Measurements from ENCODE around the gene BCL6. TPM values are rescaled to one million over a fixed set of nuclear protein-coding genes. Genes with fewer than 3 reads are reported as not detected.

Gene BCL6
- total and polyA plus RNA-seq, 9 of the 15 experiments (the other 6 are each of a cell fraction or from before 2014, with no cell fraction given) = 0.08 to 3.5 (median 1.6) TPM

GRCh38 chr3:187746442-187747281 is 1.4 kb upstream of the BCL6 start (continued):
- TF ChIP-seq CBX2 (IDR thresholded peaks at IDR 0.05; ENCODE audit: insufficient read depth, low read length, poor library complexity, severe bottlenecking) = no peak

DNA sequence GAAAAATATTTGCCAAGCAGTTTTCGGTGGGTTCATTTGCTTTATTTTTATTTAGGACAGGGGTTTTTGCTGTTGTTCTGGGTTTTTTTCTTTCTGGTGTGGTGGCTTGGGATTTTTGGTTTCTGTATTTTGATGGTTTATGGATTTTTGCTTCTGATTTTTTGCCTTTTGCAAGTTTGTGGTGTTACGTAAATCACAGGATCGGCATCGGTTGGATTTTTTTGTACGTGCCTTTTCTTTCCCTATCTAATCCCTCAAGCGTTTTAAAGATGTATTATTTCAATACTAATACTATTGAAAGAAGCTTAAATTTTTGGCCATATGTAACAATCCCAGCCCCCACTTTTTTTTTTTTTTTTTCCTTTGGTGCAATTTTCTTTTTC is 782 bp upstream of the BCL6 start:
- DNase-seq (ENCODE audit: extremely low read depth in 1 of 4, low spot score in 3 of 4) (peak in 1 of 4 experiments; percentile 13), FAIRE-seq (no peak), ATAC-seq (no peak)
- Histone ChIP-seq H4K20me1 (replicated peaks; ENCODE audit: control insufficient read depth, insufficient read depth, low read length) (peaks cover 3% of the 10 kb centered on the region; the same call in 1 of the 2 replicates), H3K27ac (ENCODE audit: extremely low read depth, low read depth, low read length) (peak overlapping the region; percentile 95), H3K9me1 (ENCODE audit: control insufficient read depth, insufficient read depth, low read length) (no peaks in the 10 kb centered on the region), H3K9ac (ENCODE audit: insufficient read depth in 1 of 2, low read depth in 2 of 2, low read length in 2 of 2) (peak overlapping the region; percentile 54 to 98; a peak in 3 of 4 replicates), H3K4me1 (replicated peaks in 1 of 2; ENCODE audit: control insufficient read depth in 2 of 2, insufficient read depth in 2 of 2, low read length in 2 of 2) (peaks cover 11 to 20% of the 10 kb centered on the region in 2 experiments), H3K27me3 (ENCODE audit: control insufficient read depth in 2 of 2, insufficient read depth in 2 of 2, low read length in 2 of 2) (no peaks in the 10 kb centered on the region), H3K79me2 (ENCODE audit: control insufficient read depth, insufficient read depth, low read length) (peaks cover 51% of the 10 kb centered on the region), H3K36me3 (ENCODE audit: control insufficient read depth, insufficient read depth, low read length) (no peaks in the 10 kb centered on the region), H3K9me3 (replicated peaks; ENCODE audit: control insufficient read depth, insufficient read depth, low read depth, low read length) (no peaks in the 10 kb centered on the region), H3K4me3 (peak overlapping the region; percentile 87), H3K4me2 (ENCODE audit: insufficient read depth, low read length) (peak overlapping the region; percentile 56; the same call in 1 of the 2 replicates), H2AFZ (ENCODE audit: low read depth, low read length) (no peak overlapping the region)
- 2% methylated on average over 6 of the region's 6 CpGs for WGBS (ENCODE audit: insufficient coverage, low coverage, missing lambda C conversion rate)
- in situ Hi-C loops (cut with MboI) (loop anchor here (25.0 kb wide), 1 partner anchor 1391 kb away; no protein-coding TSS in a partner anchor), intact Hi-C loops (cut with micrococcal nuclease) (loop anchor here (5.0 to 10.0 kb wide), 5 partner anchors 169 to 999 kb away; no protein-coding TSS in a partner anchor)
- CTCF ChIA-PET (ENCODE audit: low intra/inter-chr PET ratio) = no interaction called here
- TSS peak; percentile 89 for BruUV-seq (replicated peaks)
- POLR2A ChIA-PET = interaction anchor here (0.6 to 1.1 kb wide), 6 partner anchors 10 to 1205 kb away, joined by 3 to 5 read pairs (median 3); partner anchors contain the start of gene DNAJB11
- TF ChIP-seq CUX1 (CRISPR knock-in tag; IDR thresholded peaks at IDR 0.05) (0 out of 2 replicates have a peak, but pooled peaks have one; percentile 3), CHD4 (IDR thresholded peaks at IDR 0.05; ENCODE audit: insufficient read depth, insufficient replicate concordance, low read depth, low read length, poor library complexity, severe bottlenecking) (no peak), E4F1 (CRISPR knock-in tag; IDR thresholded peaks at IDR 0.05; ENCODE audit: borderline replicate concordance) (peak; percentile 74; the same call in 1 of the 2 replicates), FOXK2 (conservative IDR thresholded peaks at IDR 0.05 in 1 of 2, IDR thresholded peaks at IDR 0.05 in 1 of 2; ENCODE audit: low read depth in 2 of 2) (0 out of 4 replicates have a peak, but pooled peaks of 1 of the 2 experiments have one; percentile 15), CHCHD3 (CRISPR knock-in tag; IDR thresholded peaks at IDR 0.05) (no peak), HLTF (IDR thresholded peaks at IDR 0.05) (0 out of 2 replicates have a peak, but pooled peaks have one; percentile 78), KDM2B (CRISPR knock-in tag; IDR thresholded peaks at IDR 0.05) (no peak)
